GM23248 (cell line): Measurements from ENCODE around the gene APMAP. TPM values are rescaled to one million over a fixed set of nuclear protein-coding genes. Genes with fewer than 3 reads are reported as not detected.

ENCODE experiments used
- DNase-seq: peaks from one replicate; pipeline ENCODE4 v3.0.0-alpha.2; 2015
- H2AFZ ChIP-seq: fragments of 200-600 bp; sonication (generic); 2 replicates; pipeline ENCODE4 v1.6.1; 2016; ENCODE audit warnings: antibody characterized with exemption
- H3F3A ChIP-seq: fragments of 200-600 bp; sonication (generic); 2 replicates; pipeline ENCODE4 v1.6.1; 2016; ENCODE audit warnings: mild to moderate bottlenecking, antibody characterized with exemption, mixed run types; ENCODE audit not compliant: insufficient read depth
- H3K27ac ChIP-seq: fragments of 200-600 bp; sonication (generic); 2 replicates; pipeline ENCODE4 v1.5.1; 2016; ENCODE audit warnings: mild to moderate bottlenecking
- H3K27me3 ChIP-seq: fragments of 200-600 bp; sonication (generic); replicated peaks from 2 replicates; pipeline ENCODE4 v1.6.1; 2016; ENCODE audit warnings: mild to moderate bottlenecking; ENCODE audit not compliant: insufficient read depth
- H3K36me3 ChIP-seq: fragments of 200-600 bp; sonication (generic); 2 replicates; pipeline ENCODE4 v1.6.1; 2016; ENCODE audit warnings: low read depth, mild to moderate bottlenecking
- H3K4me1 ChIP-seq: fragments of 200-600 bp; sonication (generic); 2 replicates; pipeline ENCODE4 v1.6.1; 2016; ENCODE audit warnings: mild to moderate bottlenecking; ENCODE audit not compliant: insufficient read depth
- H3K4me2 ChIP-seq: fragments of 200-600 bp; sonication (generic); one replicate; pipeline ENCODE4 v1.6.1; 2016; ENCODE audit warnings: mild to moderate bottlenecking; ENCODE audit not compliant: unreplicated experiment
- H3K4me3 ChIP-seq: fragments of 200-600 bp; sonication (generic); 2 replicates; pipeline ENCODE4 v1.5.1; 2016; ENCODE audit warnings: mild to moderate bottlenecking
- H3K79me2 ChIP-seq: fragments of 200-600 bp; sonication (generic); 2 replicates; pipeline ENCODE4 v1.6.1; 2016; ENCODE audit warnings: mild to moderate bottlenecking; ENCODE audit not compliant: insufficient read depth
- H3K9ac ChIP-seq: fragments of 200-600 bp; sonication (generic); 2 replicates; pipeline ENCODE4 v1.6.1; 2016; ENCODE audit warnings: mild to moderate bottlenecking
- H3K9me2 ChIP-seq: fragments of 200-600 bp; sonication (generic); 2 replicates; pipeline ENCODE4 v1.6.1; 2016; ENCODE audit warnings: mixed run types, mild to moderate bottlenecking, moderate library complexity; ENCODE audit not compliant: insufficient read depth
- H3K9me3 ChIP-seq: fragments of 200-600 bp; sonication (generic); one replicate; pipeline ENCODE4 v1.6.1; 2017; ENCODE audit warnings: low read depth
- H4K20me1 ChIP-seq: fragments of 200-600 bp; sonication (generic); 2 replicates; pipeline ENCODE4 v1.6.0; 2016; ENCODE audit not compliant: insufficient read depth
- EZH2 ChIP-seq: fragments of 200-600 bp; sonication (generic); IDR thresholded peaks from 2 replicates; pipeline ENCODE4 v1.6.1; 2018; ENCODE audit warnings: antibody characterized with exemption, mild to moderate bottlenecking; ENCODE audit not compliant: insufficient read depth, poor library complexity, severe bottlenecking
- EZH2phosphoT487 ChIP-seq: fragments of 200-600 bp; sonication (generic); IDR thresholded peaks from 2 replicates; pipeline ENCODE4 v1.6.1; 2018; ENCODE audit warnings: antibody characterized with exemption, moderate library complexity, mild to moderate bottlenecking, low read depth; ENCODE audit not compliant: insufficient read depth
- WGBS, 2 experiments: methylation state at CpG; one replicate each; pipeline ENCODE4 v1.1.6; 2015 to 2017; ENCODE audit warnings: low lambda C conversion rate in 2 of 2, low coverage in 1 of 2; ENCODE audit errors: missing lambda C conversion rate in 2 of 2; 5-methylcytosine and 5-hydroxymethylcytosine counted together
- in situ Hi-C: fragments of 300-500 bp; cut with MboI; formaldehyde crosslinking; loops from 2 replicates; pipeline ENCODE4 v1.15.0; 2020
- polyA plus RNA-seq: library from polyadenylated mRNA; unstranded; fragments of >200 nt; fragmentation: Nextera tagmentation; extraction: Ambion mirVana; gene quantifications from 2 replicates; pipeline ENCODE4 v1.2.1, GENCODE V29; 2016
- total RNA-seq: library from RNA; depleted of rRNA; stranded (reverse); fragments of >200 nt; shearing (Covaris generic); gene quantifications from 2 replicates; pipeline ENCODE4 v1.2.3, GENCODE V29; 2014

APMAP gene
- total and polyA plus RNA-seq, 2 experiments from 2014 or later, result 109 to 123 TPM

GRCh38 chr20:25032478-25033264, 40.1 kb upstream of the APMAP start:
- no peaks in the 10 kb centered on the region for H3K4me1 ChIP-seq
- TF ChIP-seq EZH2phosphoT487 (no peak), EZH2 (no peak)
- H3K9ac ChIP-seq, result no peak overlapping the region
- H3K9me2 ChIP-seq, result no peaks in the 10 kb centered on the region
- no peak overlapping the region for H3K4me2 ChIP-seq
- H3F3A ChIP-seq, result no peaks in the 10 kb centered on the region
- H2AFZ ChIP-seq, result no peak overlapping the region
- H3K36me3 ChIP-seq, result no peaks in the 10 kb centered on the region
- WGBS, 2 experiments, result 86 to 87% methylated on average over 27 to 29 of the region's 29 CpGs
- H3K27me3 ChIP-seq, result no peaks in the 10 kb centered on the region
- DNase-seq, result no peak
- in situ Hi-C loops, result no loop called here
- no peaks in the 10 kb centered on the region for H4K20me1 ChIP-seq
- no peak overlapping the region for H3K4me3 ChIP-seq
- H3K79me2 ChIP-seq, result no peaks in the 10 kb centered on the region
- no peaks in the 10 kb centered on the region for H3K9me3 ChIP-seq
- H3K27ac ChIP-seq, result no peak overlapping the region

GRCh38 chr20:25032065-25032477, 39.5 kb upstream of the APMAP start:
- 93 to 98% methylated on average over 15 to 16 of the region's 16 CpGs for WGBS, 2 experiments
- DNase-seq, result no peak
- in situ Hi-C loops, result no loop called here

GRCh38 chr20:25031241-25031640, 38.7 kb upstream of the APMAP start:
- no peaks in the 10 kb centered on the region for H3K9me3 ChIP-seq
- H3F3A ChIP-seq, result no peaks in the 10 kb centered on the region
- no peak overlapping the region for H3K27ac ChIP-seq
- in situ Hi-C loops, result no loop called here
- H4K20me1 ChIP-seq, result no peaks in the 10 kb centered on the region
- 68% methylated on average over 3 of the region's 3 CpGs for WGBS, 2 experiments
- no peaks in the 10 kb centered on the region for H3K4me1 ChIP-seq
- H3K9me2 ChIP-seq, result no peaks in the 10 kb centered on the region
- H2AFZ ChIP-seq, result no peak overlapping the region
- H3K9ac ChIP-seq, result no peak overlapping the region
- no peak for DNase-seq
- no peak overlapping the region for H3K4me2 ChIP-seq
- no peak for TF ChIP-seq EZH2
- no peaks in the 10 kb centered on the region for H3K27me3 ChIP-seq
- H3K4me3 ChIP-seq, result no peak overlapping the region
- no peaks in the 10 kb centered on the region for H3K79me2 ChIP-seq
- no peaks in the 10 kb centered on the region for H3K36me3 ChIP-seq

More at GRCh38 chr20:25032065-25032477, 39.5 kb upstream of the APMAP start:
- Histone ChIP-seq H3K4me3 (no peak overlapping the region), H3K36me3 (no peaks in the 10 kb centered on the region), H3K79me2 (no peaks in the 10 kb centered on the region), H3K9me3 (no peaks in the 10 kb centered on the region), H3K27ac (no peak overlapping the region), H3K9ac (no peak overlapping the region), H3F3A (no peaks in the 10 kb centered on the region), H3K27me3 (no peaks in the 10 kb centered on the region), H2AFZ (no peak overlapping the region), H3K4me2 (no peak overlapping the region), H3K4me1 (no peaks in the 10 kb centered on the region), H3K9me2 (no peaks in the 10 kb centered on the region), H4K20me1 (no peaks in the 10 kb centered on the region)
- TF ChIP-seq EZH2phosphoT487 (no peak), EZH2 (no peak)

- H4K20me1 ChIP-seq, result no peaks in the 10 kb centered on the region
- H3K27ac ChIP-seq, result no peak overlapping the region
- TF ChIP-seq EZH2 (no peak), EZH2phosphoT487 (no peak)
- H3K9me2 ChIP-seq, result no peaks in the 10 kb centered on the region
- H3K36me3 ChIP-seq, result no peaks in the 10 kb centered on the region
- no peak overlapping the region for H2AFZ ChIP-seq
- H3F3A ChIP-seq, result no peaks in the 10 kb centered on the region
- no peaks in the 10 kb centered on the region for H3K79me2 ChIP-seq
- no peaks in the 10 kb centered on the region for H3K27me3 ChIP-seq
- in situ Hi-C loops, result no loop called here
- DNase-seq, result no peak
- 88% methylated on average over 8 of the region's 8 CpGs for WGBS, 2 experiments
- no peak overlapping the region for H3K4me3 ChIP-seq
- H3K4me2 ChIP-seq, result no peak overlapping the region
- no peaks in the 10 kb centered on the region for H3K4me1 ChIP-seq
- no peak overlapping the region for H3K9ac ChIP-seq
- H3K9me3 ChIP-seq, result no peaks in the 10 kb centered on the region
Observed at GRCh38 chr20:25030649-25031207, 38.2 kb upstream of the APMAP start.
